HG03378 (cell line): ENCODE data around the gene HOXB5.

Experiments
- ATAC-seq: cut with Tn5 transposase; IDR thresholded peaks from one replicate; pipeline ENCODE4 v1.9.1; 2021; ENCODE audit warnings: mild to moderate bottlenecking, moderate library complexity; ENCODE audit not compliant: unreplicated experiment

HOXB5 gene

DNA sequence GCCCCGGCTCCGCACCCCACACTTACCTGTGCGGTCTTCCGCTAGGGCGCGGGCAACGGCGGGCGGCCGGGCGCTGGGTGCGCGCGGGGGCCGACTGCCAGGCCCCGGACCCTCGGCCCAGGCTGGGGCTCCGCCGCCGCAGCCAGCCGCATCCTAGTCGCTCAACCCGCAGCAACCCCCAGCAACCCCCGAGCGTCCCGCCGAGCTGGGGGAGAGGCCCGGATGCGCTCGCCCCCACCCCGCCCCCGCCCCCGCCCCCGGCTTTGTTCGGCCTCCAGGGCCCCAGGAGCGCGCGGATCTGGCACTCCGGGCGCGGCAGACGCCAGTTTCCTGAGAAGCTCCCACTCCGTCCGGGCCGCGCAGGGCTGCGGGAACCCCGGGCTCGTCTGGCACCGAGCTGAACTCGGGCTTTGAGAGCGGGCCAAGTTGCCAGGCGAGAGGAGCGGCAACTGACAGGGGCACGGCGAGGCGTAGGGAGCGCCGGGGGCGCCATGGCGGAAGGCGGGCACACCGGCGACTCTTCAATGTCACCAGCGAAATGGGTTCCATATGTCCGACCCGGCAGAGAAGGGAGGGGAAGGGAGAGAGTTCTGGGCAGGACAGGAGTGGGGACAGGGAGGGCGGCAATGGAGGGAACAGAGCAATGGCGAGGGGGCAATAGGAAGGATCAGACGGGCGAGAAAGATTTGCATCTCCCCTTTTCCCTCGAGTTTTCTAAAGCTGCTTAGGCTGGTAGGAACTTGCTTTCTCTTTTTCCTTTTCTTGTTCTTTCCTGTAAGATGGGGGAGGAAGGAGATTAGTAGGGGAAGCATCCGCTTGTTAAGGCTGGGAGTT, 29.2 kb downstream of the HOXB5 start:
- ATAC-seq = no peak

DNA sequence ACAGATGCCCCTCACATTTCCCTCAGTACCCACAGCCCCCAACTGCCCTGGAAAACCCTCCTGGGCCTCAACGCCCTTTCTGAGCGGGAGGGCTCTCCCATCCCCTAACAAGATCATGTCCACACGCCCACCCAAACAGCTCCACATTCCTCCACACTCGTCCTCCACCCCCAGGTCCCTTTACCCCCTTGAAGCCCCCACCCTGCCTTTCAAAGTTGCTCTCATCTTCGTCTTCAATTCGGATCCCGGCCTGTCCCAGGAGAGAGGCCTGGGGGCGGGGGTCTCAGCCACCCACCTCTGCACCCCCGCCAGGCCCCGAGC, 29.8 kb downstream of the HOXB5 start:
- ATAC-seq = no peak

- no peak for ATAC-seq
These were observed 30.2 kb downstream of the HOXB5 start for GRCh38 chr17:48563385-48563838.

DNA sequence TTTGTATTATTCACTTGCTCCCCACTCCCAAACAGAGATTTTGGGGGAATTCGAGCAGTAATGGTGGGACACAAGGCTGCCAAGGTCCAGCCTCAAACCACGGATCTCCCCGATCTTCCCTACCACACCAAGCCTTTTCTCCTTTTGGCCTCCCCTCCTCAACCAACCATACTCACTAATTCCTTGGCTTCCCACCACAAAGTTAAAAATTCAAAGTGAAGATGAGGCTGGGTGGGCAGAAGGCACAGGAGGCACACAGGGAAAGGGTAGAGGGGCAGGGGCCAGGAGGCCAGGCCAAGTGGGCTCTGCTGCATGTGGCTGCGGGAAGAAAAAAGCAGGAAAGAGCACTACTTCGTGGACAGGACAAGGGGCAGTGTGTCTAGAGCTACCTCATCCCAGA, 30.6 kb downstream of the HOXB5 start:
- no peak for ATAC-seq

DNA sequence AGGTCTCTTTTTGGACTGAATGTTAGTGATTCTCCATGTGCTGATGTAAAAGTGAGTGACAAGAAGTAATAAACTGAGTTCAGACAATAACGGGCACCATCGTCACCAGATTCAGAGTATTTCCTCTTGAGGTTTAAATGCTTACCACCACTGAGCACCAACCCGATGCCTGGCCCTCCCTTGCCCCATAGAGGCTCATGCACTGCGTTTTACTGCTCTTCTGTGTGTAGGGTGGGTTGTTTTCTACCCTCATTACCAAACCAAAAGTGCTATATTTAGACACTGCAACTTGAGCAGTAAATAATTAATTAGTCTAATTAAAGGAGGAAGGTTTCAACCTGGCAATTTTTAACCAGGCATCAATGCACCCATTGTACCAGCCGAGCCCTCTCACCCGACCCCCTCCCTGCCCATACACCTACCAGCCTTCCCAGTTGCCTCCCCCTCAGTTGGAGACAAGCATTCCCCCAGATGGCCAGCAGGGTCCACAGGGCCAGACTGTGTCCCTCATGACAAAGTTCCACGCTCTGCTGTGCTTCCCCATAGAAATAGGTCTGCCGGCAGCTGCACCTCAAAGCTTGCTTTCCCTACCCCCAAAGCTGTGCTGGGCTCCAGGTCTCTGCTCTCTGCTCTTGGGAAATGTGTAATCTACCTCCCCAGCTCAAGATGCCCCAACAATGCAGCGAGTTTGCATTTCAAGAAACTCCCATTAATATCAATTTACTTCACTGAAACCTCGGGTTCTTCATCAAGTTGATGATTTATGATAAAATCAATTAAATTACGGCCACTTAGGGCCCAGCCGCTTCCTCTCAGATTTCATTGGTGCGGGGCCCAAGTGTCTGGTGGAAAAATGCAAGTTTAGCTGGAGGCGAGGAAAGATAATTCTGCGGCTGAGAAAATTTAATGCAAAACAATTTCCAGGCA, 31.4 kb downstream of the HOXB5 start:
- no peak for ATAC-seq

DNA sequence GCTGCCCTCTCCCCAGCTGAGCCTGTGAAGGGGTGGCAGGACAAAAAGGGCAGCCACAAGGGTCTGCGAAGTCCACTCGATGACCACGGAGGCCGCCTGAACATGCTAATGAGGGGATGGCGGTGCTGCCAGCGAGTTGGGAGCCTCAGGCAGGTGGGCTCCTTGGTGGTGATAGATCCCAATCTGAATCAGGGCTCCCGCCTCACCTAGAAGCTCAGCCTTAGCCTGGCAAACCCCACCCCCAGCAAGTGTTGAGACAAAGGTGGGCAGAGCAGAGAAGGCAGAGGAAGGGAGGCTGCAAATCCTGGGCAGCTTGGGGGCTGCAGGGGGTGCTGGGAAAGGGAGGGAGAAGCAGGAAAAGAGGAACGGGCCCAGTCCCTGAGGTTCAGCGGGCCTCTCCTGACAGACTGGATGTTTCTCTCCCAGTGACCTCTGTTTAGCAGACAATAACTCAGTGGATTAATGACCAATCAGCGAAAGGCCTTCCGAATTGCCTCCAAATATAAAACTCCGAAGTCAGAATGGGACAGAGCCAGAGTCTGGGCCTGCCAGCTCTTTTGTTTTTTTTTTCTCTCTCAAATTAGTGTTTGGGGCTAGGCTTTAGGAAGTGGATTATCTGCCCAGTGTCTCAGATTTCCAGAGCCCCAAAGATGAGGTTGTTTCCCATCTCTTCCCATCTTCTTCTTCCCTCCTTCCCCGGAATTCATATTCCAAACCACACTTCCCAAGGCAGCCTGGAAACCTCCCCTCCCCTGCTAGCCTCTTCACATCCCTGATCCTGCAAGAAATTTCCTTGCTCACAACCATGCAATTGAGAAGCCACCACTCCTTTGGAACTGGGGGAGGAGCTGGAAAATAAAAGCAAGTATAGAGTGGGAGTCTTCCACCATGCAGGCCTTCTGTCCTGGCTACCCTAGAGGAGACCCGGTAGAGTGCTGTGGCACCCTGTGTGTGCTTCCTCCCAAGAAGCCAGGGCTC, 33.5 kb downstream of the HOXB5 start:
- no peak for ATAC-seq

DNA sequence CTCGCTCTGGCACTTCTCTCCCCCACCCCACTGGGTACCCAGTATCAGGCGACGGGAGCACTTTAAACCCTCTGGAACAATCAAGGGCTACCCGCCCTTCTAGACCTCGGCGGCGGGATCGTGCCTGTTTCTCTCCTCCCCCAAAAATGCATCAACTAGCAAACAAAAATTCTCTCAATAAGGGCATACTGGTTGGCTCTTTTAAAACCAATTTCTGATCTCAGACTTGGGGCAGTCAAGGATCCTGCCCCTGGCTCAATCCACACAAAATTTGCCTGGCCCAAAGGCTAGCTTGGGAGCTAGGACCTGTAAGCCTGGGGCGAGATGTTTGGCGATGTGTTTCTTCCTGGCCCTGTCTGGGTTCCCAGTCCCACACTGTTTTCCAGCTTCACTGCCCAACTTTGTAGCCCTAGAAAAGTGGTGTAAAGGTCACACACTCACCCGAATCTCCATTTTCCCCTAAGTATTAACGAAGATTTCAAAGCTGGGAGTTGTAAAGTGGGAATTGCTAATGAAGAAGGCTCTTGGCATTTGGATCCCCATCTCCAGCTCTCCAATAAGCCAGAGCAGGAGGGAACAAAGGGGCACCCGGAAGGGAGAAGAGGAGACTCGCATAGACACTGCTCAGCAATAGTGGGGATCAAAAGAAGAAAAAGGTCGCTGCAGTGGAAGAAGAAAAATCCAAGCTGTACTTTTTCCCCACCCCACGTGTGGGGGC, 34.3 kb downstream of the HOXB5 start:
- ATAC-seq = no peak

- ATAC-seq = no peak
These were observed 34.8 kb downstream of the HOXB5 start for GRCh38 chr17:48558831-48559121.

DNA sequence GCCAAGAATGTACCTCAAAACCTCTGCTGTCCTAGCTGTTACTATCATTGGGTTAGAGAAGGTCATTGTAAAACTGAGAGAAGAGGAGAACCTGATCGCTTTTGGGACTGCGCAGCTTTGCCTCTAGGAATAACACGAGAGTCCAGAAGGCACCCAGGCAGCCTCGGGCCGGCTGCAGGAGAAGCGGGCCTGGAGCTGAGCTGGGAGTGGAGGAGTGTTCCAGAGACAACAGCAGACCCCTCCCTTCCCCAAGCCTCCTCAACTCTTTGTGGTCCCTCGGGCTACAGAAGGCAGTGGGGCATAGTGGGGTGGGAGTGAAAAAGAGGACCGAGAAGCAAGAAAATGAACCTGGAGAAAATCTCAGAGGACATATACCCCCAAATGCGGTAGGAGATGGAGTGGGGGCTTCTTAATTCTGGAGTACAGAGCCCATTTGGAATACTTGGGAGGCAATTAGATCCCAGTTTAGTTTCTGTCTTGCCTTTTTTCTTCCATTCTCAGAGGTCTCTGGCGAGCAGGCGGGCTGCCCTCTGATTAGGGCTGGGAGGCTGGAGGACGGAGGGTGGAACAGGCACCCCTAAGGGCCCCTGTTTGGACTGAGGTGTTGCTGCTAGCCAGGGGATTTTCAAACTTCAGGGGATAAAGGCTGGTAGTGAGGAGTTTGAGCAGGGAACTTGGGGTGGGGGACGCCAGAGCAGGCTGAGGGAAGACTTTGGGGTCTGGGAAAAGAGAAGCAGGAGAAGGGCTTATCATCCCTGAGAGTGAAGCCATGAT, 35.3 kb downstream of the HOXB5 start:
- no peak for ATAC-seq

- ATAC-seq = no peak
These were observed 36.8 kb downstream of the HOXB5 start for GRCh38 chr17:48556576-48557401.

DNA sequence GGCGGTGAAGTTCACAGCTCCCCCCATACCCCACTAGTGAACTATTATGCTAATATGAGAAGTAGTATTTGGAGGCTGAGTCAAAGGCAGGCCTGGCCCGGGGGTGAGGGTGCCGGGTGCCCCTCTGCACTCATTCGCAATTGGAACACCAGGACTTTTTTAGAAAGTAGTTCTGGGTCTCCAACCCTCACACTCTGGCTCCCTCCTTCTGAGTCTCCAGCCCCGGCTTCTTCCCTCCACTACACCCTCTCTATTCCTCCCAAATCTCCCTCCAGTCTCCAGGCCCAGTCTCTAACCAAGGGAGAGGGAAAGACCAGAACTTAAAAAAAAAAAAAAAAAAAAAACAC, 37.4 kb downstream of the HOXB5 start:
- no peak for ATAC-seq

DNA sequence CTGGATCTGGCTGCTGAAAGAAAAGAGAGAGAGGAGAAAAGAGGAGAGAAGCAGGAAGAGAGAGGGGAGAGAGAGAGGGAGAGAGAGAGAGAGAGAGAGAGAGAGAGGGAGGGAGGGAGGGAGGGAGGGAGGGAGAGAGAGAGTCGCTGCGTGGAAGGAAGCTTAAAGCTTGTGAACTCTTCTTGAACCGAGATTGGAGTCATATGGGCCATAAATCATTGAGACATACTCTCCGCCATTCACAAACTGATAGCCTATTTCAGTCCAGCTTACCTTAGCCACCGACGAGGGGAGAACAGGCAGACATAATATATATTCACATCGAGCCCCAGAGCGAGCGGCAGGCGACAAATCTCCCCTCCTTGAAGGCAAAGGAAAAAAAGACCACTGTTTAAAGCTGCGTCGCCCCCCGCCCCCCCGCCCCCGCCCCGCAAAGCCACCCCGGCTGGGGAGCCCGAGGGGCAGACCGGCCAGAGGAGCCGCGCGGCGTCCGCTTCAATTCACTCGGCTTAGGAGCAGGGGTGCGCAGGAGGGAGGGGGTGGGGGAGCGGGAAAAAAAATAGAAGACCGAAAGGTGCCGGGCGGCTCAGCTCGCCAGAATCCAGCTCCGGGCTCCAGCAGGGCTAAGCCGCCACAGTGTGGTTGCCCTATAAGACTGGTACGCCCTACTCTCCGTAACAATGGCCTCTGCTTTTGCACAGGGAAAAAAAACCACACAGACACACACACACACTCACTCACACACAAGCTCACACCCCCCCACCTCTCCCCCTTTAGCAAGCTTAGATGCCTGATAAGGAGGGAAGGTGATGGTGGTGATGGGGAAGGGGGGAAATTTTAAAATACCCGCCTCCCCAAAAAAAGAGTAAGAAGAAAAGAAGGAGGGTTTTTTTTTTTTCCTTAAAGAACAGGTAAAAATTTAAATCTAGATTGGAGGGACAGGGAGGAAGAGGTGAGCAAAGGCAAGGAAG, 38.0 kb downstream of the HOXB5 start:
- ATAC-seq = no peak

DNA sequence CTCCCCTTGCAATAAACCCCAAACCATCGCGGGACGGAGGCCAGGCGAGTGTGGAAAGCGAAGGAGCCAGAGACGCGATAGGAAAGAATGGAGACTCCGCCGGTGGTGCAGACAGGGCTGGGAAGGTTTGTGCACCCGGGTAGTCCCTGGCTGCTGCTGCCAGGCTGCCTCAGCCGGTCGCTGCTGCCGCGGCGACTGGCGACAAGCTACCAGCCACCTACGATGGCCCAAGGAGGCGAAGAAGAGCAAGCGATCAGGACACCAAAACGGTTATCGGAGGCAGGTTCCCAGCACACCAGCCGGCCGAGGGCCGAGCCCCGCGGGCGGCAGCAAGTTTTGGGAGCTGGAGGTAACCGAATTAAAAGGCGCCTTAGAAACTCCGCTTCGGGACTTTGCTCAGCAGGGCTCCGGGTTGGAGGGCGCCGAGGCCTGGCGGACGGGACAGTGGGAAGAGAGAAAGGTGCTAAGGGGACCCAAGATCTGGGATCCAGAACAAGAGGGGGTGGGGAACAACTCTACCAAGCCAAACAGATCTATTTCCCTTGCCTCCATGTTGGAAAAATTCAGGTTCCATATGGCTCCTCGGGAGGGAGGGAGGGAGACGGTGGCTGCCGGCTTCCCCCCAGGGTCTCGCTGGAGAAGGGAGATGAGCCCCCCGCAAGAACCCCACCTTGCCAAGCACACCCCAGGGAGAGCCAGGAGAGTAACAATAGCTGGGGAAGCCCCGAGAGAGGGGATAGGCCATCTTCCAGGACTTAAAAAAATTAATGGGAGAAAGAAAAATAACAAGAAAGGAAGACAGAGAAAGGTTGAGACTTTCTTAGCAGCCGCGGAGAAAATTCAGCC, 38.9 kb downstream of the HOXB5 start:
- ATAC-seq = no peak

DNA sequence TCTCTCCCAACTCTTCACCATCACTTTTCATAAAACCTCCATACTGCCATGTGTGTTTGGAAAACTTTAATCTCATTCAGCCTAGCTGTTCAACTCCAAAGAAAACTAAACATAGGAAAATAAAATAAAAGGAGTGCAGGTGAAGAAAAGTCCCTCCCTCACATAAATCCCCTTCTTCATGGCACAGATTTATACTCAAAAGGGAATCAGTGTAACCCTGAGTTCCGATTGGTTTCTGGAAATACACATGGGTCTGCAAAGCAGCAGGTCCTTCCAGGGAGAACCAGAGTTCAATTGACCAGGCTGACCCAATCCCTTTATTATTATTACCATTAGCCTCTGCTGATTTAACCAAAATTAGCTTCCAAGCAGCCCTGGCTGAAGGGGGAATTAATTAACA, 39.8 kb downstream of the HOXB5 start:
- no peak for ATAC-seq

- no peak for ATAC-seq
These were observed 40.4 kb downstream of the HOXB5 start for GRCh38 chr17:48553190-48553547.

GRCh38 chr17:48552466-48553189, 41.0 kb downstream of the HOXB5 start:
- ATAC-seq = no peak
